H9 (cell line): Measurements from ENCODE around the gene LSG1. TPM values are rescaled to one million over a fixed set of nuclear protein-coding genes. Genes with fewer than 3 reads are reported as not detected.

Experiments used
- DNase-seq: peaks from one replicate; pipeline ENCODE4 v3.0.0-alpha.2; 2017
- H2AFZ ChIP-seq: one replicate; pipeline ENCODE4 v1.6.1; 2013; ENCODE audit warnings: mild to moderate bottlenecking, low read length, control low read depth, moderate library complexity
- H2AK5ac ChIP-seq: 2 replicates; pipeline ENCODE4 v1.6.1; 2013; ENCODE audit warnings: low read length, control low read depth, mixed read lengths; ENCODE audit not compliant: insufficient read length
- H2BK120ac ChIP-seq: one replicate; pipeline ENCODE4 v1.6.1; 2013; ENCODE audit warnings: low read depth, mild to moderate bottlenecking, low read length, control low read depth, inconsistent platforms; ENCODE audit not compliant: poor library complexity, severe bottlenecking
- H2BK12ac ChIP-seq: 2 replicates; pipeline ENCODE4 v1.6.1; 2013; ENCODE audit warnings: low read length, control low read depth, mixed read lengths, low read depth; ENCODE audit not compliant: insufficient read length
- H2BK15ac ChIP-seq: 2 replicates; pipeline ENCODE4 v1.6.1; 2013; ENCODE audit warnings: low read depth, low read length, control low read depth
- H2BK20ac ChIP-seq: one replicate; pipeline ENCODE4 v1.6.1; 2013; ENCODE audit warnings: low read depth, mild to moderate bottlenecking, low read length, control low read depth, inconsistent platforms; ENCODE audit not compliant: poor library complexity, severe bottlenecking
- H2BK5ac ChIP-seq: 2 replicates; pipeline ENCODE4 v1.6.1; 2013; ENCODE audit warnings: low read length, control low read depth, mixed read lengths; ENCODE audit not compliant: insufficient read length
- H3K14ac ChIP-seq: 2 replicates; pipeline ENCODE4 v1.6.1; 2013; ENCODE audit warnings: low read length, control low read depth; ENCODE audit not compliant: insufficient read depth
- H3K18ac ChIP-seq: 2 replicates; pipeline ENCODE4 v1.6.1; 2013; ENCODE audit warnings: low read depth, mild to moderate bottlenecking, mixed read lengths, low read length, control low read depth; ENCODE audit not compliant: insufficient read length
- H3K23ac ChIP-seq: 2 replicates; pipeline ENCODE4 v1.6.1; 2013; ENCODE audit warnings: low read length, control low read depth, mixed read lengths, low read depth; ENCODE audit not compliant: insufficient read length
- H3K23me2 ChIP-seq: 2 replicates; pipeline ENCODE4 v1.6.1; 2013; ENCODE audit warnings: low read depth, mild to moderate bottlenecking, mixed read lengths, low read length, control low read depth; ENCODE audit not compliant: insufficient read length, poor library complexity, severe bottlenecking
- H3K27ac ChIP-seq: 2 replicates; pipeline ENCODE4 v1.5.1; 2013; ENCODE audit warnings: low read length, control low read depth, mixed read lengths, low read depth; ENCODE audit not compliant: insufficient read length
- H3K27me3 ChIP-seq: 2 replicates; pipeline ENCODE4 v1.6.1; 2013; ENCODE audit warnings: low read length, control low read depth, inconsistent platforms; ENCODE audit not compliant: insufficient read depth
- H3K4ac ChIP-seq: 2 replicates; pipeline ENCODE4 v1.6.1; 2013; ENCODE audit warnings: low read depth, mild to moderate bottlenecking, control low read depth, inconsistent platforms, low read length, moderate library complexity
- H3K4me1 ChIP-seq: 2 replicates; pipeline ENCODE4 v1.6.1; 2013; ENCODE audit warnings: low read length, control low read depth, inconsistent platforms; ENCODE audit not compliant: insufficient read depth
- H3K4me2 ChIP-seq: 2 replicates; pipeline ENCODE4 v1.6.1; 2013; ENCODE audit warnings: low read length, control low read depth, mixed read lengths; ENCODE audit not compliant: insufficient read length, insufficient read depth
- H3K56ac ChIP-seq: 2 replicates; pipeline ENCODE4 v1.6.1; 2013; ENCODE audit warnings: low read depth, mild to moderate bottlenecking, mixed read lengths, low read length, control low read depth; ENCODE audit not compliant: insufficient read length
- H3K79me1 ChIP-seq: 2 replicates; pipeline ENCODE4 v1.6.1; 2013; ENCODE audit warnings: low read depth, mild to moderate bottlenecking, moderate library complexity, low read length, control low read depth, inconsistent platforms; ENCODE audit not compliant: insufficient read depth, poor library complexity, severe bottlenecking
- H3K79me2 ChIP-seq: 2 replicates; pipeline ENCODE4 v1.6.1; 2013; ENCODE audit warnings: low read length, control low read depth, inconsistent platforms; ENCODE audit not compliant: insufficient read depth
- H3K9ac ChIP-seq: 2 replicates; pipeline ENCODE4 v1.6.1; 2013; ENCODE audit warnings: low read length, control low read depth, mixed read lengths; ENCODE audit not compliant: insufficient read length; ENCODE audit errors: extremely low read depth
- H3K9me3 ChIP-seq: one replicate; pipeline ENCODE4 v1.6.1; 2013; ENCODE audit warnings: low read depth, low read length, inconsistent platforms; ENCODE audit not compliant: control insufficient read depth
- H3T11ph ChIP-seq: one replicate; pipeline ENCODE4 v1.6.1; 2013; ENCODE audit warnings: mild to moderate bottlenecking, low read length, control low read depth, inconsistent platforms
- H4K20me1 ChIP-seq: one replicate; pipeline ENCODE4 v1.6.1; 2013; ENCODE audit not compliant: control insufficient read depth, insufficient read length, insufficient read depth
- H4K5ac ChIP-seq: 2 replicates; pipeline ENCODE4 v1.6.1; 2013; ENCODE audit warnings: low read depth, mild to moderate bottlenecking, mixed read lengths, low read length, control low read depth; ENCODE audit not compliant: insufficient read length
- H4K8ac ChIP-seq: replicated peaks from 2 replicates; pipeline ENCODE4 v1.6.1; 2013; ENCODE audit warnings: low read length, control low read depth, mixed read lengths, low read depth; ENCODE audit not compliant: insufficient read length
- H4K91ac ChIP-seq: 2 replicates; pipeline ENCODE4 v1.6.1; 2013; ENCODE audit warnings: low read depth, mild to moderate bottlenecking, moderate library complexity, mixed read lengths, low read length, control low read depth; ENCODE audit not compliant: insufficient read length
- H3K27ac Mint-ChIP-seq, 3 experiments: 2 replicates in 2 of 3; 3 replicates in 1 of 3; pipeline ENCODE4 v1.8.0; 2020 to 2021; ENCODE audit warnings: mixed read lengths in 3 of 3, mild to moderate bottlenecking in 1 of 3, moderate library complexity in 1 of 3
- H3K27me3 Mint-ChIP-seq: 2 replicates; pipeline ENCODE4 v1.8.0; 2021; ENCODE audit warnings: low read depth, mild to moderate bottlenecking, moderate library complexity, mixed read lengths
- H3K36me3 Mint-ChIP-seq, 3 experiments: 2 replicates in 2 of 3; 3 replicates in 1 of 3; pipeline ENCODE4 v1.8.0; 2020 to 2021; ENCODE audit warnings: low read depth in 3 of 3, mixed read lengths in 3 of 3; ENCODE audit not compliant: insufficient read depth in 1 of 3
- H3K4me1 Mint-ChIP-seq, 2 experiments: 2 replicates each; pipeline ENCODE4 v1.8.0; 2020; ENCODE audit warnings: mixed read lengths in 2 of 2
- H3K4me3 Mint-ChIP-seq, 2 experiments: 2 replicates in 1 of 2; 3 replicates in 1 of 2; pipeline ENCODE4 v1.8.0; 2020 to 2021; ENCODE audit warnings: mild to moderate bottlenecking in 2 of 2, mixed read lengths in 2 of 2, moderate library complexity in 1 of 2
- H3K9me3 Mint-ChIP-seq, 2 experiments: 2 replicates in 1 of 2; 3 replicates in 1 of 2; pipeline ENCODE4 v1.8.0; 2020; ENCODE audit warnings: mild to moderate bottlenecking in 2 of 2, mixed read lengths in 2 of 2, moderate library complexity in 1 of 2
- CTCF ChIP-seq: fragments of 200-600 bp; sonication (generic); conservative IDR thresholded peaks from 3 replicates; pipeline ENCODE4 v1.8.0; 2021; ENCODE audit warnings: antibody characterized with exemption, mild to moderate bottlenecking
- WGBS: extraction: QIAGEN DNeasy Blood & Tissue Kit; methylation state at CpG from one replicate; pipeline ENCODE4 v1.1.7; 2013; ENCODE audit warnings: missing lambda C conversion rate, low lambda C conversion rate, mixed read lengths; ENCODE audit not compliant: insufficient read length; ENCODE audit errors: extremely low coverage; 5-methylcytosine and 5-hydroxymethylcytosine counted together
- total RNA-seq: library from RNA; stranded (reverse); gene quantifications from 2 replicates; pipeline ENCODE4 v1.2.1, GENCODE V29; 2021

The LSG1 gene
- total RNA-seq, 1 experiment from 2014 or later, result 63.3 TPM

- H2BK12ac ChIP-seq, result no peak overlapping the region
- H2BK20ac ChIP-seq, result no peak overlapping the region
- DNase-seq, result no peak
- no peak overlapping the region for H3K27ac ChIP-seq
- H4K8ac ChIP-seq, result no peak overlapping the region
- H2AK5ac ChIP-seq, result no peak overlapping the region
- Mint-ChIP-seq H3K9me3 (no peaks in the 10 kb centered on the region; a peak in 1 of 5 replicates), H3K36me3 (peaks cover 12 to 15% (median 13%) of the 10 kb centered on the region in 3 experiments; a peak in 5 of 7 replicates), H3K27me3 (no peaks in the 10 kb centered on the region), H3K4me1 (peaks cover 3 to 4% of the 10 kb centered on the region in 2 experiments; a peak in 3 of 4 replicates), H3K4me3 (no peak overlapping the region), H3K27ac (peak overlapping the region; percentile 45 to 76 (median 49); a peak in 4 of 7 replicates)
- no peak overlapping the region for H3T11ph ChIP-seq
- no peak overlapping the region for H3K4ac ChIP-seq
- H3K9me3 ChIP-seq, result no peaks in the 10 kb centered on the region
- H3K23ac ChIP-seq, result no peak overlapping the region
- H3K79me2 ChIP-seq, result no peaks in the 10 kb centered on the region
- H2BK5ac ChIP-seq, result no peak overlapping the region
- H4K91ac ChIP-seq, result no peak overlapping the region
- no peak overlapping the region for H3K18ac ChIP-seq
- H3K9ac ChIP-seq, result no peak overlapping the region
- no peak overlapping the region for H4K5ac ChIP-seq
- H3K23me2 ChIP-seq, result no peaks in the 10 kb centered on the region
- TF ChIP-seq CTCF, result no peak
- H3K14ac ChIP-seq, result no peak overlapping the region
- no peaks in the 10 kb centered on the region for H3K79me1 ChIP-seq
- no peaks in the 10 kb centered on the region for H3K4me1 ChIP-seq
- no peaks in the 10 kb centered on the region for H3K27me3 ChIP-seq
- H4K20me1 ChIP-seq, result no peaks in the 10 kb centered on the region
- WGBS, result no CpG with 5 or more reads among the region's 13 CpGs
- no peak overlapping the region for H3K4me2 ChIP-seq
- no peak overlapping the region for H2BK120ac ChIP-seq
- no peak overlapping the region for H2AFZ ChIP-seq
- no peak overlapping the region for H2BK15ac ChIP-seq
- no peak overlapping the region for H3K56ac ChIP-seq
Measured at GRCh38 chr3:194609601-194610000, 62.4 kb downstream of the LSG1 start.
